GM12873 (cell line): ENCODE results near the gene FCN3.

ENCODE experiments used
- TF ChIP-seq, protein P1 (sequence below): IDR thresholded peaks from 2 replicates; pipeline ENCODE4 v1.5.1; 2012; ENCODE audit warnings: low read depth, mild to moderate bottlenecking, moderate library complexity, low read length, control low read depth; ENCODE audit not compliant: insufficient read depth; ENCODE audit errors: missing control alignments

The FCN3 gene

DNA sequence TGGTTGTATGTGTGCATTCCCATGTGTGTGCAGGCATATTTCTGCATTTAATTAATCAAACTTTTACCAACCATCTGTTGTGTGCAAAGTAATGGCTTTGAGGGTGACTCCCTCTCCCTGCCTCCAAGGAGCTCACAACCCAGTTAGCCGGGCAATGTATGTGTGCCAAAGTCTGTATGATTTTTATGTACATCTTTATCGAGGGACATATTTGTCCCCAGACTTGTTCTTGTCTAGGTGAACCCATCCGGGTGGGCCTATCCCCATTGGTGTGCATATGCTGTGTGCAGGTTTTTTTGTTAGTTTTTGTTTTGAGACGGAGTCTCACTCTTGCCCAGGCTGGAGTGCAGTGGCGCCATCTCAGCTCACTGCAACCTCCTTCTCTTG is 31.0 kb downstream of the FCN3 start:
- TF ChIP-seq, protein P1, sequence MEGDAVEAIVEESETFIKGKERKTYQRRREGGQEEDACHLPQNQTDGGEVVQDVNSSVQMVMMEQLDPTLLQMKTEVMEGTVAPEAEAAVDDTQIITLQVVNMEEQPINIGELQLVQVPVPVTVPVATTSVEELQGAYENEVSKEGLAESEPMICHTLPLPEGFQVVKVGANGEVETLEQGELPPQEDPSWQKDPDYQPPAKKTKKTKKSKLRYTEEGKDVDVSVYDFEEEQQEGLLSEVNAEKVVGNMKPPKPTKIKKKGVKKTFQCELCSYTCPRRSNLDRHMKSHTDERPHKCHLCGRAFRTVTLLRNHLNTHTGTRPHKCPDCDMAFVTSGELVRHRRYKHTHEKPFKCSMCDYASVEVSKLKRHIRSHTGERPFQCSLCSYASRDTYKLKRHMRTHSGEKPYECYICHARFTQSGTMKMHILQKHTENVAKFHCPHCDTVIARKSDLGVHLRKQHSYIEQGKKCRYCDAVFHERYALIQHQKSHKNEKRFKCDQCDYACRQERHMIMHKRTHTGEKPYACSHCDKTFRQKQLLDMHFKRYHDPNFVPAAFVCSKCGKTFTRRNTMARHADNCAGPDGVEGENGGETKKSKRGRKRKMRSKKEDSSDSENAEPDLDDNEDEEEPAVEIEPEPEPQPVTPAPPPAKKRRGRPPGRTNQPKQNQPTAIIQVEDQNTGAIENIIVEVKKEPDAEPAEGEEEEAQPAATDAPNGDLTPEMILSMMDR, result no peak

DNA sequence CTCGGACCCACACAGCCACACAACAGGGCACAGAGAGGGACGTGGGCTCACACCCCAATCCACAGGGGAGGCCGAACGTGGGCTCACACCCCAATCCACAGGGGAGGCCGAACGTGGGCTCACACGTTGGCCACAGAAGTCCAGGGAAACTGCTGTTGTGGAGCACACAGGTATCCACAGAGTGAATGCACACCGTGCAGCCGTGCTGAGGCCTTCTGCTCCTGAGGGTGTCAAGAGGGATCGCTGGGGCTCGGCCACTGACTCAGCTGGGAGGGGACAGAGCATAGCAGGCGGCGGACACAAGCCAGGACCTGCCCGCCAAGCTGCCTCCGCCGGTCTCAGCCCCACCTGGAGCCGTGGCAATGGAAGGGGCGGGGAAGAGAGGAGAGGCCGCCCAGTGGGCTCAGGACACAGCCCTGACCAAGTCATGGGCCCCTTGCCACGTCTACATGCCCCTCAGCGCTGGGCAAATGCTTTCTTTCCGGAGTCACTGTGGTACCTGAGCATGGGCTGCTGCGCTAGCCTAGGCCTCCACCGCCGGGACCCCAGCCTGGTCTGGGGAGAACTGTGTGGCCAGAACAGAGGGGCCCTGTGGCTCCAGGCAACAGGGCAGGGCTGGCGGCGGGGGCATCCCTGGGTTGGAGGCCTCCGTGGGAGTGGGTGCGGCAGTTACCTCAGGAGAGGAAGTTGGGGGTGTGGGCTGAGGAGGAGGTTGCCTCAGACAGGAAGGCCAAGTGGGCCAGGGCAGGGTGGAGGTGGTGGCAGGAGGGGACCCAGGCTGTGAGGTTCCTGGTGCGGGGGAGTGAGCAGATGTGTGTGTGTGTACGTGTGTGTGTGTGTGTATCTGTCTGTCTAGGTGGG is 31.6 kb downstream of the FCN3 start:
- TF ChIP-seq, protein P1, result no peak

DNA sequence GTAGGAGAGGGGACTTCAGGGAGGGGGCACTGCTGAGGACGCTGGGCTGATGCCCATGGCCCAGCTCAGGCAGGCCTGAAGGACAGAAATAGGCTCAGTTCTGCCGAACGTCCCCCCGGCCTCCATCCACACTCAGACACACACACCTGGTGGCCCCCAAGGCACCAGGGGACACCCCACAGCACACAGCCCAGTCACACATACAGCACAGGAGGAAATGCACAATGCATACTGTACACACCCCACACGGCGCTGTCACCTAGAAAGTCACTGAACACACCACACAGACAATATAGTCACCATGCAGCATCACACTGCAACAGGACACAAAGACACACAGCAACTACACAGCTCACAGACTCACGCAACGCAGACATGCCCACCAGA is 32.2 kb downstream of the FCN3 start:
- TF ChIP-seq, protein P1, result no peak

DNA sequence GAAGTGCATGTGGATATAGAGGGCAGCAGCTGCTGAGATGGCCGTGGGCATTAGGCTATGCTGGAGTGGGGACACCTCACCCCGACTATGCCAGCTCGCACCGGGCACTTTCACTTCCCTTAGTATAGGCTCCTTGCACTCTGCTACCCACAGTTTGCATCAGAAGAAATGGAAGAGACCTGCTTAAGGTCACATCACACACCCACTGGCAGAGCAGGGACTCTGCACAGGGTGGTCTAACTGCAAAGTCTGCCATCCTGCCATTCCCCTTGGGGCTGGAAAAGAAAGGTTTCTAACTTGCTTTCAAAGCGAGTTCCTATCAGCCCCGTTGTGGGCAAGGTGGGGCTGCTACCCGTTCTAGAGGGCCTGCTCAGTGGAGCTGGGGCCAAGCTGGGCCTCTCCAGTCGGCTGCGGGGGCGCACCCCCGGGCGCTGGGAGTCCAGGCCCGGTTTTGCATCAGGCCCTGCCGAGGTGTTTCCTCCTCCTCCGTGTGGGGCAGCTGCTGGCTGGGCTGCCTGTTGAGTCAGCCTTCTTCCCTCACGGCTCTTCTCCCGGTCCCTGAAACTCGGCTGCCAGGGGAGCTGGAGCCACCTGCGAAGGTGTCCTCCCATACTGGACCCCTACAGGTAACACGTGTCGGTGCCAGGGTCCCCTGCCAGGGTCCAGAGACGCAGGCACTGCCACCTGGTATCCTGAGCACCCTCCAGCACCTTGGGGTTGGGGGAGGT is 32.9 kb downstream of the FCN3 start, which contains the start of gene SYTL1:
TSS of gene SYTL1 (plus strand) at position 498 of the 728 bp plus-strand sequence. CDS start 3,313 bp downstream, outside the sequence.
- TF ChIP-seq, protein P1, result no peak

DNA sequence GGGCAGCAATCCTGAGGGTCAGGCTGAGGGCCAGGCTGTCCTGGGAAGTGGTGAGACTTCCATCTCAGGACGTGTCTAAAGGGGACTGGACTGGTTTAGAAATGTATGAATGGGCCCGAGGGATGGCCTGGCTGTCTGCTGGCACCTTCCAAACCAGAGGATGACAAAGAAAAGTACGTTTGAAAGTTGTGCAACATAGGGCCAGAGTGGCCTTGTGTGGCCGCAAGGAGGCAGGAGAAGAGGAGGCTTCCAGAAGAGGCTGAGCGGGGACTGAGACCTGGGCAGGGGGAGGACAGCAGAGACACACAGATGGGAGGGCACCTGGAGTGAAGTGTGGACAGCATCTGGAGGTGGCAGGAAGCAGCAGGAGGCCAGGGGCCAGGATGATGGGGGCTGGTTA is 35.4 kb downstream of the FCN3 start:
- TF ChIP-seq, protein P1, result no peak

DNA sequence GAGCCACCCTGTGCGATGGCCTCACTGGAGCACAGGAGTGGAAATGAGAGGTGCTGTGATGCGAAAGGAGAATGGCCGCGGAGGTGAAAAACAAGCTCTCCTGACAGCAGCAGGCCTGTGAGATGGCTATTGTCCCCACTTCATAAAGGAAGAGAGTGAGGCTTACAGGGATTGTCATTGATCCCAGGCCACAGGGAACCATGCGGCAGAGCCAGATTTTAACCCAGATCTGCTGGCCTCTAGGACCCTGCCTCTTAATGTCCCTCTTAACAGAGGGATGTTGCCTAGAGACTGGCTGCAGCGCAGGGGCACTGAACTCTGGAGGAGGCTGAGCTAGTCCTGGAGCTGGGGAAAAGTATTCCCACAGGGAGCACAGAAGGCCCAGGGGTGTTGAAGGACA is 35.9 kb downstream of the FCN3 start:
- TF ChIP-seq, protein P1, result no peak

DNA sequence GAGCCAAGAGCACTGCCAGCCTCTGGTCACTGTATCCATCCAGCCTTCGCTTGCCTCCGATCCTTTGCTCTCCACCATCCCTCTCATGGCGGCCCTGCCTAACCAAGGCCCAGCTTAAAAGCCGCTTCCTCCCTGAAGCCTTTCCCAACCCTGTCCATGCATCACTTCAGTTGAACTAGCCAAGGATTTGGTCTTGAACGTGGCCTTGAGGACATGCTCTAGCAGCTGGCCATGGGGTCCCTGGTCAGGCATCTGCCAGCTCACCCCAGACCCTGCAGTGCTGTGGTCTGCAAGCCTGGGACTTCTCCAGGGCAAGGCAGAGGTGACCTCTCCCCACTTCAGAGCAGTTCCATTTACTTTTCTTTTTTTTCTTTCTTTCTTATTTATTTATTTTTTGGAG is 37.9 kb downstream of the FCN3 start:
- TF ChIP-seq, protein P1, result no peak
